ENCODE results near the gene ZBTB17. TPM values are rescaled to one million over a fixed set of nuclear protein-coding genes. Genes with fewer than 3 reads are reported as not detected.
A peak's percentile ranks its signal among the peaks of the same experiment; 100 is the strongest.
"Not testable (repeated sequence)": the region's sequence is repeated elsewhere in the genome, so short reads cannot be mapped to it uniquely, and the experiment has no call there.

ZBTB17 gene
- polyA plus RNA-seq, 10 donors = 16.9 to 33.7 (median 23.1) TPM

- DNase-seq = no peak
Measured at GRCh38 chr1:15991427-15992186, 15.7 kb upstream of the ZBTB17 start.

DNA sequence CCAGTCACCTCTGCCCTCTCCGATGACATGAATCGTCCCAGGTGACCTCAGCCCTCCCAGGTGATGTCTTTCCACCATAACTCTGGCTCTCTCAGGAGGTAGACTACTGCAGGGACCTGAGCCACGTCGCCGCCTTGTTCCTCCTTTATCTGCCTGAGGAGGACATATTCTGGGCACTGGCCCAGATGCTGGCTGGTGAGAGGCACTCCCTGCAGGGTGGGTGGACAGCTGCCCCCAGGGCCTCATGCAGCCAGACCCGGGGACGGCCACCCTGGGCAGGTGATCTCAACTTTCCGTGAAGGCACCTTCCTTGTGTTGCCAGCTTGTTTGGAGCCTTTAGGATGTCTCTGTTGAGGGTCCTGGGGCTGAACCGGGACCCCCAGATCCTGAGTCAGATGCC lies 13.9 kb upstream of the ZBTB17 start:
- no peak for DNase-seq

GRCh38 chr1:15988856-15989736 lies 13.2 kb upstream of the ZBTB17 start:
- DNase-seq = no peak

- no peak for DNase-seq
Measured at GRCh38 chr1:15985611-15986297, 9.9 kb upstream of the ZBTB17 start.

GRCh38 chr1:15983275-15983674 lies 7.4 kb upstream of the ZBTB17 start:
- no peak for DNase-seq

- no peak for DNase-seq
Measured at GRCh38 chr1:15981679-15982078, 5.8 kb upstream of the ZBTB17 start.

GRCh38 chr1:15977947-15978346 lies 2.0 kb upstream of the ZBTB17 start:
- not testable (repeated sequence) for DNase-seq

GRCh38 chr1:15975358-15975804 lies 520 bp downstream of the ZBTB17 start:
- peak in 2 of 3 donors; percentile 61 to 81 for DNase-seq

DNA sequence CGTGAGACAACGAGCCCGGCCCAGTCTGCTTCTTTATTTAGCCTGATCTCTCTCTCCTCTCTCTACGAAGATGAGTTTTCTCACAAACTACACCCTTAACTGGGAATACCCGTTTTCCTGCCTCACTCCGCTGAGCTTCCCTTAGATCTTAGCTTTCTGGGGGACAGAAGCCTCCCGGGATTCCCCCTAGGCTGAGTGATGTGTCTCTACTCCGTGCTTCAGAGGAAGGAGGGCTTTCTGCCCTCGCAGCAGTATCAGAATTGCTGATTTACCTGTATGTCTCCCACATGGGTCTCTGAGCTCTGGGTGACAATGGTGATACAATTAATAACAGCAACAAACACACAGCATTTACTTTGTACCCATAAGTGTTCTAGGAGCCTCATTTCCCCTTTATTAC lies 1.0 kb downstream of the ZBTB17 start:
- DNase-seq = no peak

- no peak for DNase-seq
Measured at GRCh38 chr1:15973772-15974171, 2.1 kb downstream of the ZBTB17 start.

DNA sequence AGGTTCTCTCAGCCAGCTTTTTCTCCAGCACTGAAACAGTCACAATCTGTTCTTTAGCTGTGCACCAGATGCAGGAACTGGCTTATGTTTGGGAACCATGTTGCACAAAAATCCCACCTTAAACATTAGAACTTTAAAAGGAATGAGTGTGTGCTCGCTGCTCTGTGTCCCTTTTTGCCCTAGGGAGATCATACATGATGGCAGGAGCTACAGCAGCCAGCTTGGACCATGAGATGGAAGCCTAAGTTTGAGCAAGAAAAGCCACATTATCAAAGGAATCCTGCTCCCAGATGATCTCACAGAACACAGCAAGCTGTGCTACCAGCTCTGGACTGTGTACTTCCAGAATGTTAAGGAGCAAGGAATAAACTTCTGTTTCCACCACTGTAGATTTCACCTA lies 3.5 kb downstream of the ZBTB17 start:
- no peak for DNase-seq

DNA sequence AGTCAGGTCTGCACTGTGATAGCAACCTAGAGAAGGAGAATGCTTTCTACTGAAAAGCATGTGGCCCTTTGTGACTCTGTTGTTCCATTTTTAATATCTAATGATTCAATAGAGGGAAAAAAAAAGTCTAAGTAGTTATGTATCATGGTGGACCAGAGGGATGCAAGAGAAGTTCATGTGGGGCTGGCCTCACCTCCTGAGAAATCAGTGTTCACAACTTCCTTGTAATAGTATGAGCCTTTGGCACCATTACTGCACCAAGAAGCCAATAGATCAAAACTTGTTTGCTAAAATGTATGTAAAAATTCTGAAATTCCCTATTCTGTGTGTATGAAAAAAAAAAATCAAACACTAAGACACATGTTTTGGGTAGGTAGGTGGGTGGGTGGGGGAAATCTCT lies 5.0 kb downstream of the ZBTB17 start:
- DNase-seq = no peak

DNA sequence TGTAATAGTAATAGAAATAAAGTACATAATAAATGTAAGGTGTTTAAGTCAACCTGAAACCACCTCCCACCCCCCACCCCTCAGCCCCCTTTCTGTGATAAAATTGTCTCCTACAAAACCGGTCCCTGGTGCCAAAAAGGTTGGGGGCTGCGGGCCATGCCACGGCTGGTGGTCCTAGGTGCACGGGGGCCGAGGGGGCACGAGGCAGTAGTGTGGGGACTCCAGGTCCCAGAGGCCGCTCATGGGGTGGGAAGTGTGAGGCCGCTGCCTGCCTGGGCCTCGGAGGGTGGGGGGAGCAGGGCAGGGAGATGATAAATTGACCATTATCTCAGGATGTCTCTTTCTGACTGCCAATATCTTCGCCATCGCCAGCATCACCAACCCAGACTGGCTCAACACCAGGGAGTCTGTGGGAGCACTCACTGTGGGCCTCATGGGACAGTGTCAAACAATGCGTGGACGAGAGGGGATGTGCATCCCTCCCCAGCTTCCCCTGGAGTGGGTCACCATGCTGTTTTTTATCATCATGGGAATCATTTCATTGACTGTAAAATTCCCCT lies 6.5 kb downstream of the ZBTB17 start:
- no peak for DNase-seq

- DNase-seq = no peak
Measured at GRCh38 chr1:15968172-15968571, 7.7 kb downstream of the ZBTB17 start.

DNA sequence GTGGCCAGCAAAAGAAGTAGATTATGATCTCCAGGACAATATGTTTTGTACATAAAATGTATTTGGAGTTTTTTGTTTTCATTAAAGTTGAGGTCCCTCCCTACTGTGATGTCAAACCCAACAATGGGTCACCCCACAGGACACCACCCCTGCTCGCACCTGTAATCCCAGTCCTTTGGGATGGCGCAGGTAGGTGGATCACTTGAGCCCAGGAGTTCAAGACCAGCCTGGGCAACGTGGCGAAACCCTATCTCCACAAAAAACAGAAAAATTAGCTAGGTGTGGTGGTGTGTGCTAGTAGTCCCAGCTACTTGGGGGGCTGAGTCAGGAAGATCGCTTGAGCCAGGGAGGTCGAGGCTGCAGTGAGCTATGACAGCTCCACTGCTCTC lies 9.0 kb downstream of the ZBTB17 start:
- DNase-seq = no peak

DNA sequence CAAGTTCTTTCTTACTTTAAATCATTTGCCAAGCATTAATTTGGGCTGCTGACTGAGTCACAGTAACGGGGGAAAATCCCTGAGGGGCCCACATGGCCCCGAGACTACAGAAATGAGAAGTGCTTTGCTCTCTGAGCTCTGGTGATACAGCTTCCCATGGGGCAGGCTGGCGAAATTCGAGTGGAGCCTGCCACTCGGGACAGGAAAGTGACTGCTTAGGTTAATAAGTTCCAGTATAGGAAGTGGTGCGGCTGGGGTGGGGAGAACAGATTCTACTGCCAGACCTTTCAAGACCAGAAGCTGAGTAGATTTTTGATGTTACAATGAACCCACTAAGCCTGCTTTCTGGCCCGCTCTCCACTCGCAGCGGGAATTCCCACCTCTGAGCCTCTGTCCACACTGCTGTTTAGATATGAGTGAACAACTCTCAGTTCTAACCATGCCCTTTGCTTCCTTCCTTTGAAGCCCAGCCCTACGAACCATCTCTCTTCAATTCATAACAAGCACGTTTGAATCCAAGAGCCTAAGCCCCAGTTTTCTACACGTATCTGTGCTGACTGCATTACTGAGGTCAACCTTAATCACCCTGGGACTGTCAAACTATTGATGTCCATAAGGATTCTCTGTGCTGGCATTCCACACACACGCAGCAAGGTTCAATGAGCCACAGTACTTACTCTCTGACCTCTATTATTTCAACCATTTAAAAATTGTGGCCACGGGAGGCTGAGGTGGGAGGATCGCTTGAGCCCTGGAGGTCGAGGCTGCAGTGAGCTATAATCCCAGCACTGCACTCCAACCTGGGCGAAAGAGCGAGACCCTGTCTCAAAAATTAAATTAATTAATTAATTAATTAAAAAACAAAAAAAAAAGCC lies 9.6 kb downstream of the ZBTB17 start:
- no peak for DNase-seq

- no peak for DNase-seq
Measured at GRCh38 chr1:15965228-15965767, 10.6 kb downstream of the ZBTB17 start.

- no peak for DNase-seq
Measured at GRCh38 chr1:15963968-15964648, 11.8 kb downstream of the ZBTB17 start.

DNA sequence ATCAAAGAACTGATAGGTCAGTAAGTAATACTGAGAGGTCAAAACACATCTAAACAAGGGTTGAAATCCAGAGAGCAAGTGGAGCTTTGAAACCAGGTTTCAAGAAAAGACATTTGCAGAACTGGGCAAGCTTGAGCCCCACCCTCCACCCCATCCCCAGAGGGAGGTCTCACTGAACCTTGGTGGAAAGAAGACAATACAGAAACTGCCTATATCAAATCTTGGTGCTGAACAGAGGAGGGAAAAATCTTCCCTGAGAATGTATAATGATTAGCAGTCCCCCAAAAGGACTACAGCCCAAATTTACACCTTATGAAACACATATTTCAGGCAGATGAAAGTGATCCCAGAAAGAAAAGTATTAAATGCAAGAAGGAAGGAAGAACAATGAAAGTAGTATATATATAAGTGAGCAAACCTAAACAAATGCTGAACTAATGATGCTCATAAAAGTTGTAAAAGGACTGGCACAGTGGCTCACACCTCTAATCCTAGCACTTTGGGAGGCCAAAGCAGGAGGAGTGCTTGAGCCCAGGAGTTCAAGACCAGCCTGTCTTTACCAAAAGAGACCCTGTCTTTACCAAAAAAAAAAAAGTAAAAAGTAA lies 12.4 kb downstream of the ZBTB17 start:
- no peak for DNase-seq
